NCI-H82 treated with DMSO at 0.1 percent for 48 hours (cell line): ENCODE results near the gene DYRK2.
"Not testable (repeated sequence)": the region's sequence is repeated elsewhere in the genome, so short reads cannot be mapped to it uniquely, and the experiment has no call there.

ENCODE experiments used
- DNase-seq: peaks from one replicate; lab custom pipeline; 2025; ENCODE audit not compliant: unreplicated experiment; lab: John Stamatoyannopoulos, UW

The DYRK2 gene

DNA sequence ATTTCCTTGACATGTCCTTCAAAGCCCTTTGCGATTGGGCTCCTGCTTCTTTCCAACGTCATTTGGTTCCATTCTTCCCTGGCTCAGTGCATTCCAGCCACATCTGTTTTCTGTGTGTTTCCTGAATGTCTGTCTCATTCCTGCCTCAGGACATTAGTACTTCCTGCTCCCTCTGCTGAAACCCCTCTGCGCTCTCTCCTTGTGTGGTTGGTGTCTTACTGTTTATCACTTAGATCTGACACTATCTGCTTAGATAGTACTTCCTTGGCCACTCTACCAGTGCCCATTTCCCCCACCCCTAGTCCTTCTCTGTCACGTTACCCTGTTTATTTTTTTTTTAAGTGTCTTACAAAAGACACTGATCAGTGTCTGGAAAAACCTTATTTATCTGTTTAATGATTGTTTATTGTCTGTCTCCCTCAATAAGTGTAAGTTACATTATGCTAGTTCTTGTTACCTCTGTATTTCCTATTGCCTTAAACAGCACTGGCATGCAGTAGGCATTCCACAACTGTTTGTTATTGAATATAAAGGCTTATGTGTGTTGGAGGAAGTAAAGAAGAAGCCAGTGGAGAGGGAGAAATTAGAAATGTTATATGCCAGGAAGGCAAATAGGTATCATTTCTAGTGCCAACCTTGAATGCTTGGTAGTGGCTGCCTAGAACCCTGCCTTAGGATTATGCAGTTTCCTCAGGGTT, 21.5 kb downstream of the DYRK2 start:
- no peak for DNase-seq

DNA sequence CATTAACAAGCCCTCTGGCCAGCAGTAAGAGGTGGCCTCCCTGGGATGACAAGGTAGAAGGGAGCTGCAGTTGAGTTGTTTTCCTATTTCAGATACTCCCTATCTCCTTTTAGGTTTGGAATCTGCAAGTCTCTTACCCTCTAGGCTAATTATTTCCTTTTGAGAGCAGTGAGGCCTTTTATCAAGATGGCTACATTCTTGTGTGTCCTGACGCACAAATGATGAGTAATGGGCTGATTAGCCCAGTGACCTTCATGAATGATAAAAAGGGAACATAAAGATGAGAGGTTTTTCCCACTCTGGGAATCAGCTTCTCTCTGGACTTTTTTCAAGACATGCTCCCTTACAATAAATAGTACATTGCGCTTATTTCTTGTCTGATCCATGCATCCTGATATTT, 22.9 kb downstream of the DYRK2 start:
- no peak for DNase-seq

- DNase-seq = no peak
Observed at GRCh38 chr12:67671892-67672291, 23.3 kb downstream of the DYRK2 start.

- DNase-seq = not testable (repeated sequence)
Observed at GRCh38 chr12:67672507-67672906, 24.0 kb downstream of the DYRK2 start.

DNA sequence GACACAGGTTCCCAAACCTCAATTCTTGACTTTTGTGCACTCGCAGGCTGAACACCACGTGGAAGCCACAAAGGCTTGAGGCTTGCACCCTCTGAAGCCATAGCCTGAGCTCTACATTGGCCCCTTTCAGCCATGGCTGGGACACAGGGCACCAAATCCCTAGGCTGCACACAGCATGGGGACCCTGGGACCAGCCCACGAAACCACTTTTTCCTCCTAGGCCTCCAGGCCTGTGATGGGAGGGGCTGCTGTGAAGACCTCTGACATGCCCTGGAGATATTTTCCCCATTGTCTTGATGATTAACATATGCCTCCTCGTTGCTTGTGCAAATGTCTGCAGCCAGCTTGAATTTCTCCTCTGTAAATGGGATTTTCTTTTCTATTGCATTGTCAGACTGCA, 25.0 kb downstream of the DYRK2 start:
- DNase-seq = not testable (repeated sequence)

- DNase-seq = no peak
Observed at GRCh38 chr12:67674417-67674816, 25.9 kb downstream of the DYRK2 start.

DNA sequence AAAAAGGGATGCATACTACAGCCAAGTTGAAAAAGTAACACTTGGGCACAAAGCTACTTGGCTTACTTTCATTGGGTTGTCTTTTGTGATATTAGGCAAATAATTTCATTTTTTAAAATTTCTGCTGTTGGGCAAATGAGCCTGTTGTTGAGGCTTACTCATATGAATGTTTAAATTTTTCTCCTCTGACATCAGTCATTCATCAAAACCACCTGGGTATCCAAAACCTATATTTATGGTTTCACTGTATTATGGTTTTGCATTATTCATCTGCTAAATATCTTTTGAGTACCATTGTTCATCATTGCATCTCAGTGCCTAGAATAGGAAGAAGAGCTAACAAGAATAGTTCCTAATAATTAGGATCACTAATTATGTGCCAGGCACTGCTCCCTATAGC, 28.1 kb downstream of the DYRK2 start:
- DNase-seq = no peak

DNA sequence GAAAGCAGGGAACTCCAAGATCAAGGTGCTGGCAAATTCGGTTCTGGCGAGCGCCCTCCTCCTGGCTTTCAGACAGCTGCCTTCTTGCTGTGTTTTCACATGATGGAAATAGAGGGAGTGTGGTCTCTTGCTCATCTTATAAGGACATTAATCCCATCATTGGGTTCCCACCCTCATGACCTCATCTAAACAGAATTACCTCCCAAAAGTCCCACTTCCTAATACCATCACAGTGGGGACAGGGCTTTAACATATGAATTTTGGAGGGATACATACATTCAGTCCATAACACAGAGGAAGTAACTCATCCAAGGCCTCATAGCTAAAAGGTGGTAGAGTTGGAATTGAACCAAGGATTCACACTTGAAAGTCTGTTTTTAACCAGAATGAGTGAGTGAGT, 28.6 kb downstream of the DYRK2 start:
- no peak for DNase-seq

DNA sequence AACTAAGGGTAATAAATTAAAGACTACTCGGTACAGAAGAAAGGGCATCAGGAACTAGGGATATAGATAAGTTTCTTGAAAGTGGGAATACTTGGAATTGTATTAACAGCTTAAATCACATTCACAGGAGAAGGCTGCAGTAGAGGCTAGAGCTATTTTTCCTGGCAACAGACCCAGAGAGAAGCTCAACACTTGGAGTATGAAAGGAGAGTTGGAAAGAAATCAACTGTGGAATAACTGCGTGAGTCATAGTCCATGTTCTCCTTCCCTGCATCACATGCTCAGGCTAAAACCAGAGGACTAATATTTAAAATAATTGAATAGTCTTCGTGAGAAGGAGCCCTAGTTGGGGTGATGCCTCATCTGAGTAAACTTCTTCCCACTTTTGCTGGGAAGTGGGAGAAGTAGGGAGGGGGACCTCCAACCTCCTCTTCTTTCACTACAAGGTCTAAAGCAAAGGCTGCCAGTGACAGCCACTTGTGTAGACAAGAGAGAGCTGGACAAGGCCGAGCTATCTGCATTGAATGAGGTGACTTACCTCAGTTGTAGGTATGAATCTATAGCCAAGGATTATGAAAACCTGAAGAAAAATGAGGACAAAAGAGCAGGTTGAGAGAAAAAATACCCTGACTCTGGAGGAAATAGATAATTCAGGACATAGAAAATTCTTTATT, 32.7 kb downstream of the DYRK2 start:
- no peak for DNase-seq

- DNase-seq = no peak
Observed at GRCh38 chr12:67681941-67682620, 33.5 kb downstream of the DYRK2 start.

GRCh38 chr12:67689385-67689784, 40.8 kb downstream of the DYRK2 start:
- DNase-seq = no peak

DNA sequence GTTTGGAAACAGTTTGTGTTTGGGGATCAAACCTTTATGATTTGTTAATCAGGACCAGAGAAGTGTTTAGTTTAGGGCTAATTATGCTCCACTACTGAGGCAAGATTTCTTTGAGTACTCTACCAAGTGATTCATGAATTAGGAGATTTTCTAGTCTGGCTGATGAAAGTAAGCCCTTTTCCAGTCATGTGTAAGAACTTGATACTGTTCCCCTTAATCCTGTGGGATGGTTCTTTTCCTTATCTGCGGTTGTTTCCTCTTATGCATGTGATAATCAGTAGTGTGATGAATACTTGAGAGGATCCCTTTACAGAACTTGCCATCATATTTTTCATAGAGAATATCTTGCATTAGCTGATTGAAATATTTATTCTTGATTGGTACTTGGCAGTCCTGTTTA, 42.1 kb downstream of the DYRK2 start:
- peak; percentile 13 for DNase-seq

DNA sequence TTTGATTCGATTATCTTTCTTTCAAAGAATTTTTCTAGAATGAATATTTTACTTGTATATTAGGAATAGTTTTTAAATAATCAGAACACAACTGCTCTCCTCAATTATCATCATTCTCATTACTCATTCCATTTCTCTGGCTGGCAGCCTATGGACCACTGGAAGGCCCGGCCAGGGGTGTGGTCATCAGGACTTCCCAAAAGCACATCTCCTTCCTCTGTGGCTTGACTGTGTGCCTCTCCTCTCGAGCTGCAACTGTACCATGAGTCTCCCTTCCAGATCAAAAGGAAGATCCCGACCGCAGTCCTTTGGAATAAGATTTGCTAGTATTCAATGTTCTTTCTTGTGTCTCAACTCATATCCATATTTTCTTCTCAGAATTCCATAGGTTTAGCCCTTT, 42.7 kb downstream of the DYRK2 start:
- no peak for DNase-seq

- DNase-seq = no peak
Observed at GRCh38 chr12:67692135-67692534, 43.6 kb downstream of the DYRK2 start.

DNA sequence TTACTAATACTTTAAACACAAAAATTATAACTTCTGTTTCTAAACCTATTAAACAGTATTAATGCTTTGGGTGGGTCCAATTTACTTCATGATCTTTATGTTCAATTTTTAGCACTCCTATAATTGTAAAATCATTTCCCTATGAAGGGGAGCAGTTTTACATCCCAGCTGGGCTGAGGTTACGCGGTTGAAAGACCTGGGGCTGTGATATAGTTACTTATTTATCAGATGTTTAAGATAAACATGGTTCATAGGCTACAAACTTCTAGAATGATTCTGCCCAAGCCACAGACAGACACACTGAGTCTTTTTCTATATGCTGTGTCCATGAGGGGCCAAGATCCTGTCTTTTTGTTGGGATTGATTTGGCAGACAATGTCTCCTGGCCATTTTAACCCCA, 44.4 kb downstream of the DYRK2 start:
- no peak for DNase-seq

DNA sequence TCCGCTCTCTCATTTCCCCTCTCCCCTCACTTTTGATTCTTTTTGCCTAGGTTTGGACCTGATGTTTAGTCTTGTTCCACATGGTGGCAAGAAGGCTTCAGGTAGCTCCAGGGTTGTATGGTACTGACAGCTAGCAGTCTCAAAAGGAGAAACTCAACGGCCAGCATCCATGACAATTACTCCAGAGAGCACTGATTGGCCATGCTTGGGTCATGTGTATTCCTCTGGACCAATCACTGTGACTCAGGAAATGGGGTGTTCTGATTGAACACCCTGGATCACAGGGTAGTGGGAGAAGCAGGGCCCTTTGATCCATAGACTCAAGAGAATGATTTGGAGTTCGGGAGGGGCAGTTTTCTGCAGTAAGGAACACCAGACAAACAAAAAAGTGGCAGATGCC, 45.3 kb downstream of the DYRK2 start:
- DNase-seq = no peak

DNA sequence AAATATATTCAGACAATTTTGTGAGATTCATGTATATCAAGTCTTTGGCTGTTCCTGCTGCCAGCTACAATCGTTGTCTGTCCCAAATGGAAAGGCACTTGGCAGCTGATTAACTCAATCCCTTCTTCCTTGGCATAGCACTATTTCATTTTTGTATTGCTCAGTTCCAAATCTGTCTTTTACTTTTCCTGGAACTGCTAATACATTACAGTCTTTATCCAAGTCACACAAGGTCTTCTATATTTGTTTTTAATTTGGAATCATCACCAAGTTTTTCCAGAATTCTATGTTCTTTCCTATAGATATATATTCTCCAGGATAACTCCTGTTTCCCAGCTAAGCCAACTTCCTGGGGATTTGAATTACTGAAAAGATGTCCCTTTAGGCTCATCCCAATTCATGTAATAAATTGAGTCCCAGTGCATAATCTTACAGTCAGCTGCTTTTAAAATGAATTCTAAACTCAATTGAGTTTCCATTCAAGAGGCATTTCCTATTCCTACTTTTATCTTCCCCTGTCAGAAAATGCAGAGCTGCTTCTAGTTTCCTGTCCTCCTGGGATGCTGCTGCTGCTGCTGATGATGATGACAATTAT, 45.9 kb downstream of the DYRK2 start:
- no peak for DNase-seq

GRCh38 chr12:67695974-67696373, 47.4 kb downstream of the DYRK2 start:
- DNase-seq = no peak

GRCh38 chr12:67697443-67697842, 48.9 kb downstream of the DYRK2 start:
- no peak for DNase-seq

DNA sequence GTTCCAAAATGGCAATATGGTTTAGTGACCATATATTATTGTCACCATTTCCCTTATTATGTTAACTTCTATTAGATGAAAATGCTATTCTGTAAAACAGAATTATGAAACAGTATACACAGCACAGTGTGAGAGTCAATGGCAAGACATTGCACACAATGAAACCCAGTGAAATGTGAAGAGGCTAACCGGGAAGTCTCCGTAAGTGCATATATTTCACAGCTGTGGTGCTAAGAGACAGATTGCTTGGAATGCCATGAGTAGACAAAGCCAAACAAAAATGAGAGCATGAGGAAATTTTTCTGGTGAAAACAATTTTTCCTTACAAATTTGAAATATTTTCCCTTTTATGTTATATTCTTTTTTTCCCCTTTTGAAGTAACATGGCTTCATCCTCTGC, 49.4 kb downstream of the DYRK2 start:
- DNase-seq = no peak

GRCh38 chr12:67698672-67699581, 50.4 kb downstream of the DYRK2 start:
- no peak for DNase-seq
